Loucy (cell line): ENCODE results near the gene STX7.

Source experiments
- CTCF ChIP-seq: fragments of 200-600 bp; sonication (generic); conservative IDR thresholded peaks from 2 replicates; pipeline ENCODE4 v1.5.1; 2014; ENCODE audit warnings: mild to moderate bottlenecking, antibody characterized with exemption, low read length
- EZH2phosphoT487 ChIP-seq: fragments of 200-600 bp; IDR thresholded peaks from 2 replicates; pipeline ENCODE4 v1.6.1; 2018; ENCODE audit warnings: antibody characterized with exemption, mild to moderate bottlenecking, moderate library complexity, borderline replicate concordance

GRCh38 chr6:132491881-132492280, 21.0 kb downstream of the STX7 start:
- TF ChIP-seq CTCF, result no peak
- TF ChIP-seq EZH2phosphoT487, result no peak
